Measurements from ENCODE around the gene NR1H2.

The NR1H2 gene

DNA sequence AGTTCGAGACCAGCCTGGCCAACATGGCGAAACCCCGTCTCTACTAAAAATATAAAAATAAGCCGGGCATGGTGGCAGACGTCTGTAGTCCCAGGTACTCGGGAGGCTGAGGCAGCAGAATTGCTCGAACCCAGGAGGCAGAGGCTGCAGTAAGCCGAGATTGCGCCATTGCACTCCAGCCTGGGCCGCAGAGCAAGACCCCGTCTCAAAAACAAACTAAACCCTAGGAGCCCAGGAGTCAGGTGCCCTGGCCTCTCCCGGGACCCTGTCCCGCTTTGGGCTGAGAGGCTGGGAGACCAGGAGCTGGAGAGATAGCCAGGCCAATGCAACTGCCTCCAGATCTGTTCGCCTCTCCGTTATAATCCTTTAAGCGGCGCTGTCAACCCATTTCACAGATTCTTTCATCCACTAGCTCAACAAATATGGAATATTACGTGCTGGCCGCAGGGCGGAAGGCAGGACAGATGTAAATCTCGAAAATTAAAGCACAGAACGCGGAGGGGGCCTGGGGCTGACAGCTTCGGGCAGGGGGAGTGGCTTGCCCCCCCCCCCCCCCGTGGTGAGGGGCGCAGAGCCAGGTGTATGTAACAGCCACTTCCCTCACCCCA lies 51.2 kb downstream of the NR1H2 start:
- DNase-seq = no peak

DNA sequence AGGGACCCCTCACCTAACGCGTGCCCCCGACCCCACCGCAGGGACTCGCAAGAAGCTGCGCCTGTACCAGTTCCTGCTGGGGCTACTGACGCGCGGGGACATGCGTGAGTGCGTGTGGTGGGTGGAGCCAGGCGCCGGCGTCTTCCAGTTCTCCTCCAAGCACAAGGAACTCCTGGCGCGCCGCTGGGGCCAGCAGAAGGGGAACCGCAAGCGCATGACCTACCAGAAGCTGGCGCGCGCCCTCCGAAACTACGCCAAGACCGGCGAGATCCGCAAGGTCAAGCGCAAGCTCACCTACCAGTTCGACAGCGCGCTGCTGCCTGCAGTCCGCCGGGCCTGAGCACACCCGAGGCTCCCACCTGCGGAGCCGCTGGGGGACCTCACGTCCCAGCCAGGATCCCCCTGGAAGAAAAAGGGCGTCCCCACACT lies 51.8 kb downstream of the NR1H2 start:
- peak; percentile 12 for DNase-seq

DNA sequence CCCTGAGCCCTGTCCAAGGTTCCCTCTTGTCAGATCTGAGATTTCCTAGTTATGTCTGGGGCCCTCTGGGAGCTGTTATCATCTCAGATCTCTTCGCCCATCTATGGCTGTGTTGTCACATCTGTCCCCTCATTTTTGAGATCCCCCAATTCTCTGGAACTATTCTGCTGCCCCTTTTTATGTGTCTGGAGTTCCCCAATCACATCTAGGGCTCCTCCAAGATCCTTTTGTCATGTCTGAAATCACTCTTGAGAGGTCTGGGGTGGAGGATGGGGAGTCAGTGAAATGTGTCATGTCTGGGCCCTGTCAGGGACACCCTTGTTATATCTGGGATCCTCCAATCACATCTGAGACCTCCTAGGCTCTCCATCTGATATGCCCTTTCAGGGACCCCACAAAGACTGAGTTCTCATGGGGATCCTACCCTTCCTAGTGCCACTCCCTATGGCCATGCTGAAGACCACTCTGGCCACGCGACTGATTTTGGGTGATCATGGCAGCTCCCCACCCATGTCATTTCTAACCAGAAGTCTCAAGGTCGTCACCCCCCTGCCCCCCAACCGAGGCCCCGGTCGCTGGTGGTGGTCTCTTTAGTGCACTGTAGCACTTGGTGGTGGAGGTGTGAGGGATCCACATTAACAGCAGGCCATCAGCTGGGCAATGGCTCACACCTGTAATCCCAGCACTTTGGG lies 52.7 kb downstream of the NR1H2 start:
- no peak for DNase-seq

DNA sequence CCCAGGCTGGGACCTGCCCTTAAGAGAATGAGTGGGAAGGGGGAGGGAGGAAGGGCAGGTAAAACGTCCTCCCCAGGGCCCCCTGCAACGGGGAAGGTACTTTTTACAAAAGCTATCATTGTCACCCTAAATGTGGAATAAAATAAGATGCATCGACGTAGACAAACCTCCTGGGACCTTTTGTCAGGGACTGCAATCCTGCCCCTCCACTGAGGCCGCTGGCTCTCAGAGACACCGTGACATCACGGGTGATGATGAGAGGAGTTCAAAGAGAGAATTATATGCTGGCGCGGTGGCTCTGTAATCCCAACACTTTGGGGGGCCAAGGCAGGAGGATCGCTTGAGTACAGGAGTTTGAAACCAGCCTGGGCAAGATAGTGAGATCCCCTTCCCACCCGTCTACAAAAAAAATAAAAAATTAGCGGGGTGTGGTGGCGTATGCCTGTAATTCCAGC lies 54.7 kb downstream of the NR1H2 start:
- DNase-seq = no peak

DNA sequence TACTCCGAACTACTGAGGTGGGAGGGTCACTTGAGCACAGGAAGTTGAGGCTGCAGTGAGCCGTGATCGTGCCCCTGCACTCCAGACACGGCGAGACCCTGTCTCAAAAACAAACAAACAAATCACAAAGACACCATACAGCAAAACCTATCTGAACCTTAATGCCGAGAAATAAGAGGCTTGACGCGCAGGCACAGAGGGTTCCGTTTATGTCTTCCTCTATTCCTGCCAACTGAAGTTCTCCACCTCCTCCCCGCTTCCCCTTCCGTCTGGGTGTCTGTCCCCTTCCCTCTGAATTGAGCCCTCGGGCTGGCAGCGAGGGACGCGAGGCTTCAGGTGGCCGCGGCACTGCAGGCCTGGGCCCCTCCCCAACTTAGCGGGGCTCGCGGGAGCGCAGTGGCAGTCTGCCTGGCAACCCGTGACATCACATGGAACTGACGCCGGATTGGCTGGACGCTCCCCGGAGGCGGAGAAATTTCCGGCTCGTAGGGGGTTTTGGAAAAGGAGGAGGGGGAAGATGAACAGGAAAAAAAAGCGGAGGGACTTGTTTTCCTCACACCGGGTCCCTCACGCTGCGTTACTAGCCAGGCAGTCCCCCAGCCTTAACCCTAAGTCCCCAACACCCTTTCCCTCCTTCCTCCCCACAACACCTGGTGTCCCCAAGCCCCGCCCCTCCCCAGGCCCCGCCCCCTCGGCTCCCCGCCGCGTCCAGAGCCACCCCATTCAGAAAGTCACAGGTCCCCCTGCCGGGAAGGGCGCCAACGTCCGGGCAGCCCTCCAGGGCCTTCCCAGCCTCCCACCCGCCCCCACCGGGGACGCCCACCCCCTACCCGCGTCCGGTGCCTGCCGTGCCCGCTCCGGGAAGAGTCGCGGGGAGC lies 55.3 kb downstream of the NR1H2 start:
- DNase-seq = peak; percentile 87

DNA sequence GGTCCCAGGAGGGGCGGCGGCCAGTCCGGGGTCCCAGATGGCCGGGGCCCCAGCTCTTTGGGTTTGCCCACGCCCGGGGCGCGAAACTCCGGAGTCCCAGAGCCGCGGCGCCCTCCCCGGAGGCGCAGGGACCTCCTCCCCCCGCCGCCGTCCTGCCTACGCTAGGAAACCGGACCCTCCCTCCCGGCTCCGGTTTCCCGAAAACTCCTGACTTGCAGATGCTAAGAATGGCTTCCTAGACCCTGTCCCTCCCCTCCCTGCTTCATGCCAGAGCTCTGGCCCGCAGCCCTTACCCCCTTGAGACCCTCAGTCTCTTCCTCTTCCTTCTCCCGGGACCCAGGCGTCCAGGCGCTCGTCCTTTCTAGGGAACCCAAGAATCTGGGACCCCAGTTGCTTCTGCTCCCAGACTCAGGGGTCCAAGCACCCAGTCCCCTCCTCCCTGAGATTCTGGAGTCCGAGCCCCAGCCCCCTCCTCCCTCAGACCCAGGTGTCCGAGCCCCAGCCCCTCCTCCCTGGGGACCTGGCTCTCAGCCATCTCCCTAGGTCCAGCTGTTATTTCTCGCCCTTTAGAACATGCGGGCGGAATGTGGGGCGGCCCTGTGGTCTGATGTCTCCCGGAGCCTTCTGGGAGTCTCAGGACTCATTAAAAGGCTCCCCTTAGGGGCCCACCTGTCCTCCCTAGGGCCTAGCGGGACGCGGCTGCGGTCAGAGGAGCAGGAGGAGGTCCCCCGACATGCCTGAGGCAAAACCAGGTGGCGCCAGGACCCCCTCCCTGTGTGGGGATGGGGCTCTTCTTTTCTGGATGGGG lies 56.2 kb downstream of the NR1H2 start, which contains the start of gene MYBPC2:
Gene MYBPC2 (plus strand): TSS at position 672 of the 808 bp plus-strand sequence. CDS start 62 bp downstream, at position 734.
- DNase-seq = no peak
